HG02884 (cell line): ENCODE data around the gene SEPTIN5.
"Not testable (repeated sequence)": the region's sequence is repeated elsewhere in the genome, so short reads cannot be mapped to it uniquely, and the experiment has no call there.

Experiments
- ATAC-seq: cut with Tn5 transposase; IDR thresholded peaks from one replicate; pipeline ENCODE4 v1.9.1; 2021; ENCODE audit warnings: mild to moderate bottlenecking, moderate library complexity; ENCODE audit not compliant: unreplicated experiment

Gene SEPTIN5

DNA sequence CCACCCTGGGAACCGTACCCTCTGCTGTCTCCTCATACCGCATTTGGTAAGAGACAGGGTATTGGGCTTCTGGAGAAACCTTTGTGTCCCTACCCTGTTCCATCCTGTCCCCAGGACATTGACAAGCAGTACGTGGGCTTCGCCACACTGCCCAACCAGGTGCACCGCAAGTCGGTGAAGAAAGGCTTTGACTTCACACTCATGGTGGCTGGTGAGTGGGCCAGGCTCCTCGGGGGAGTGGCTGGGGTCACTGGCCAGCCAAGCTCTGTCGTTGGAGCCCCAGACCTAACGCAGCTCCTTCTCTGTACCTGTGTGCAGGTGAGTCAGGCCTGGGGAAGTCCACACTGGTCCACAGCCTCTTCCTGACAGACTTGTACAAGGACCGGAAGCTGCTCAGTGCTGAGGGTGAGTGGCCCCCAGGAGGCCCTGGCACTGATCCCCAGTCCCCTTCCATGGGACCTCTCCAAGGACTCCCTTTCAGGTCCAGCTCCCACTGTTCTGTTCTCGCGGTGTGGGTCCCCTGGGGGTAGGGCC, 5.3 kb downstream of the SEPTIN5 start:
- no peak for ATAC-seq

DNA sequence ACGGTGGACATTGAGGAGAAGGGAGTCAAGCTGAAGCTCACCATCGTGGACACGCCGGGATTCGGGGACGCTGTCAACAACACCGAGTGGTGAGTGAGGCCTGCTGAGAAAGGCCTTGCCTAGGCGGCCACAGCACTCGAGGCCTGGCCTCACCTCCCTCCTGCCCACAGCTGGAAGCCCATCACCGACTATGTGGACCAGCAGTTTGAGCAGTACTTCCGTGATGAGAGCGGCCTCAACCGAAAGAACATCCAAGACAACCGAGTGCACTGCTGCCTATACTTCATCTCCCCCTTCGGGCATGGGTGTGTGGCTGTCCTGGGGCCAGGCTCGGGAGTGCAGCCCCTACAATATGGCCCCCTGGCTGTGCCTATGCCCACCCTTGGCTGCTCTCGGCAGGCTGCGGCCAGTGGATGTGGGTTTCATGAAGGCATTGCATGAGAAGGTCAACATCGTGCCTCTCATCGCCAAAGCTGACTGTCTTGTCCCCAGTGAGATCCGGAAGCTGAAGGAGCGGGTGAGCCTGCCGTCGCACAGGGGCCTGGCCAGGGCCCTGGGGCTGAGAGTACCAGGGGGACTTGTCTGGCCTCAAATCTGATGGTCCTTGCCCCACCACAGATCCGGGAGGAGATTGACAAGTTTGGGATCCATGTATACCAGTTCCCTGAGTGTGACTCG, 6.0 kb downstream of the SEPTIN5 start:
- ATAC-seq: no peak

DNA sequence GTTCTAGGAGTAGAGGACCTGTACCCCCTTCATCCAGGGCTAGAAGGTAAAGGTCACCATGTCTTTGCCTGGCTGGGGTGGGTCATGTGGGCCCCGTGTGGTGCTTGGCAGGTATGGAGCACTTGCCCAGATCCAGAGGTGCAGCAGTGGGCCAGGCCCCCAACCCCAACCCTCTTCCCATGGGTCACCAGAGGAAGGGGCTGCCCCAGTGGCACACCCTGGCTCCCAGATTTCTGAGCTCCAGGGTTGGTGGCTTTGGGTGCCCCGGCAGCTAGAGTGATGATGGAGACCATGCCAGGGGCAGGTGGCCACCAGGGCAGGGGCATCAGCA, 6.7 kb downstream of the SEPTIN5 start:
- ATAC-seq: no peak

DNA sequence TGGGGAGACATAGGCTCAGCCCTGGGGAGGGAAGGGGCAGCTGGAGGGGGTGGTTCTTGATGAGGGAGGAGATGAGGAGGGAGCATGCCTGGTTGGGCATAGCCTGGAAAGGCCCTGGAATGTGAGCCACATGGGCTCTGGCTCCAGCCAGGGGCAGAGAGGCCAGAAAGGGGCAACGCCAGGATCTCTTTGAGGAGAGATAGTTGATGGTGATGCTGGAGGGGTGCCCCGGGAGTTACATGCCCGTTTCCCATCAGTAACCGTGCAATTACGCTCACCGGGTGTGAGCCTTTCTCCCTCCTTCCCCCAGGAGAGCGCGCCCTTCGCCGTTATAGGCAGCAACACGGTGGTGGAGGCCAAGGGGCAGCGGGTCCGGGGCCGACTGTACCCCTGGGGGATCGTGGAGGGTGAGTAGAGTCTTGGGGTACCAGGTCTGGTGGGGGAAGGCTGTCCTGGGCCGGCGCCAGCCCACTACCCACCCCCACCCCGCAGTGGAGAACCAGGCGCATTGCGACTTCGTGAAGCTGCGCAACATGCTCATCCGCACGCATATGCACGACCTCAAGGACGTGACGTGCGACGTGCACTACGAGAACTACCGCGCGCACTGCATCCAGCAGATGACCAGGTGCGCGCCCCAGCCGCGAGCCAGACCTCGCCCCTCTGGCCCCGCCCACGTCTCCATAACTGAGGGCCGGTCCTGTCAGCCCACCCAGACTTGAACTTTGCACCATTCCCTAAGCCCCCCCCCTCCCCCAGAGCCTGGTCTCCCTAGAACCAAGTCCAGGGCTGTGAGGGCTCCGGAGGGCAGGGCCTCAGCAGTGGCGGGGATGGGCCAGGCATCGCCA, 7.3 kb downstream of the SEPTIN5 start:
- ATAC-seq: no peak

DNA sequence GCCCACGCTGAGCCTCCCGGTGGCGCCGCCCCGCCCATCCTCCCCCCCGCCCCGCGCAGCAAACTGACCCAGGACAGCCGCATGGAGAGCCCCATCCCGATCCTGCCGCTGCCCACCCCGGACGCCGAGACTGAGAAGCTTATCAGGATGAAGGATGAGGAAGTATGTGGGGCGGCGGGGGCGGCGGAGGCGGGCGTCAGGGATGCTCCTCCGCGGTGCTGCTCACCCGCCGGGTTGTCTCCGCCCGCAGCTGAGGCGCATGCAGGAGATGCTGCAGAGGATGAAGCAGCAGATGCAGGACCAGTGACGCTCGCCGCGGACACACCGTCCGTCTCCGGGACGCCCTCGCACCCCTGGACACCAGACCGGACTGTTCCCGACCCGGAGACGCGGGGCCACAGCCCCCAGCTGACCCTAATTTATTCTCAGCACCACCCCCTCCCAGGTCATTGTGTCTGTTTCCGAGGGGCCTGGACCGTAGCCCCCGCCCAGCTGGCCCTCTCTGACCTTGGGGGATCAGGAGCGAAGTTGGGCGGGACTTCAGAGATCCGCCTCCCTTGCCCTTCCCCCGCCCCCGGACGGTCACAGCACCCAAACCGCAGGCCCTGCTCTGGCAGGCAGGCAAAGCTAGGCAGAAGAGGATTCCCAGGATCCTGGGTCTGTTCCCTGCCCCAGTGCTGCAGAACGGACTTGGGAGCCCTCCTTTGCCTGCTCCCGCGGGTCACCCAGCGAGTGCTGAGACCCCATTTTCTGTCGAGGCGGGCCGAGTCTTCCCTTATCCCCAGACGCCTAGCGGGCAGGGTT, 8.1 kb downstream of the SEPTIN5 start:
- no peak for ATAC-seq

DNA sequence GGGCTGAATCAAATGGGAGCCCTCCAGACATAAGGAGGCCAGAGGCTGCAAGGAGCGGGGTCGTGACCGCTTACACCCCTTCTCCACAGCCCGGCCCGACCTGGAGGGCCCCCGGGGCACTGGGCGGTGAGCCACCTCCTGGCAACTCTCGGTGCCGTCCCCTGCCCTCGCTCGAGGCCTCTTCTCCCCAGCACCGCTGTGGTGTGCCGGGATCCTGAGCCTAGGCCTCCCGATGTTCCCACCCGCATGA, 8.6 kb downstream of the SEPTIN5 start:
- no peak for ATAC-seq

DNA sequence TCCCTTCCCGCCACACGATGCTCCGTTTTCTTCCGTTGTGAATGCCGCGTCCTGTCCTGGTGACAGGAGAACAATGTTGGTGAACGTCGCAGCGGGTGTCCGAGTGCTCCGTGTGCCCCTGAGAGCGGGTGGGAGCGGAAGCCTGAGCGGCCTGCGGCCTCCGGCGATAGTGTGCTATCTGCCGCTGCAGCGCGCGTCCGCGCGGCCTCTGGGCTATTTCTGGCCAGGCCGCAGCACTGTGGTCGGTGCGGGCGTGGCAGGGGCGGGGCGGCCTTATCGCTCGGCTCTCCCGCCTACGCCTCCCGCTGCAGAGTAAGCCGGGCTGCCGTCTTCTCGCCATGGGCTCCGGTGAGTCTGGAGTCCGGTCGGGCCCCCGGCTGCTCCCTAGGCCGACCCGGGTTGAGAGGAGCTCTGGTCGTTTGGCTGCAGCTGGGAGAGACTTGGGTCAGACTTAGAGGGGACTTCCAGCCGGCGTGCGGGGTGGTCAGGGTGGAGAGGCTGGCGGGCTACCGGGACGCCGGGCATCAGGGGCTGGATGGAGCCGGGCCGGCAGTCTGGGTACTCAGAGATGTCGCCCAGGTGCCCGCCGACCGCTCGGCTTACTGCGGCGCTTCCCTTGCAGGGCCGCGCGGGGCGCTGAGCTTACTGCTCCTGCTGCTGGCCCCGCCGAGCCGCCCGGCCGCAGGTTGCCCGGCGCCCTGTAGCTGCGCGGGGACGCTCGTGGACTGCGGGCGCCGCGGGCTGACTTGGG, 9.1 kb downstream of the SEPTIN5 start, which contains the start of gene GP1BB:
TSS of gene GP1BB (plus strand) at position 308 of the 751 bp plus-strand sequence. CDS start at position 339, 31 bp downstream.
- no peak for ATAC-seq

DNA sequence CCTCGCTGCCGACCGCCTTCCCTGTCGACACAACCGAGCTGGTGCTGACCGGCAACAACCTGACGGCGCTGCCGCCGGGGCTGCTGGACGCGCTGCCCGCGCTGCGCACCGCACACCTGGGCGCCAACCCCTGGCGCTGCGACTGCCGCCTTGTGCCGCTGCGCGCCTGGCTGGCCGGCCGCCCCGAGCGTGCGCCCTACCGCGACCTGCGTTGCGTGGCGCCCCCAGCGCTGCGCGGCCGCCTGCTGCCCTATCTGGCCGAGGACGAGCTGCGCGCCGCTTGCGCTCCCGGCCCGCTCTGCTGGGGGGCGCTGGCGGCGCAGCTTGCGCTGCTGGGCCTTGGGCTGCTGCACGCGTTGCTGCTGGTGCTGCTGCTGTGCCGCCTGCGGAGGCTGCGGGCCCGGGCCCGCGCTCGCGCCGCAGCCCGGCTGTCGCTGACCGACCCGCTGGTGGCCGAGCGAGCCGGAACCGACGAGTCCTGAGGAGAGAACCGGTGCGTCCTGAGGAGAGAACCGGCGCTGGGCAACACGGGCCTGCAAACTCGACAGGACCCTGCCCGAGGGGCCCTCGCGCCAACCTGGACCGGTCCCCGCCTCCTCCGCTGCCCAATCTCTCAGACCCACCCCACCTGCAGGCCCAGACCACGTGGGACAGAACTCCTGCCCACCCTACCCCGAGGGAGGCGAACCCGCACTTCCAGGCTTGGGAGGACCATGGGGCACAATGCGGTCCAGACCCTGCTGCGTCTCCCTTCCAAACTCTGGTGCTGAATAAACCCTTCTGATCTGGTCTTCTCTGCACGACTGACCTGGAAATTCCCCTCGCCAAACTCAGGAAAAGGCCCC, 9.9 kb downstream of the SEPTIN5 start:
- no peak for ATAC-seq

DNA sequence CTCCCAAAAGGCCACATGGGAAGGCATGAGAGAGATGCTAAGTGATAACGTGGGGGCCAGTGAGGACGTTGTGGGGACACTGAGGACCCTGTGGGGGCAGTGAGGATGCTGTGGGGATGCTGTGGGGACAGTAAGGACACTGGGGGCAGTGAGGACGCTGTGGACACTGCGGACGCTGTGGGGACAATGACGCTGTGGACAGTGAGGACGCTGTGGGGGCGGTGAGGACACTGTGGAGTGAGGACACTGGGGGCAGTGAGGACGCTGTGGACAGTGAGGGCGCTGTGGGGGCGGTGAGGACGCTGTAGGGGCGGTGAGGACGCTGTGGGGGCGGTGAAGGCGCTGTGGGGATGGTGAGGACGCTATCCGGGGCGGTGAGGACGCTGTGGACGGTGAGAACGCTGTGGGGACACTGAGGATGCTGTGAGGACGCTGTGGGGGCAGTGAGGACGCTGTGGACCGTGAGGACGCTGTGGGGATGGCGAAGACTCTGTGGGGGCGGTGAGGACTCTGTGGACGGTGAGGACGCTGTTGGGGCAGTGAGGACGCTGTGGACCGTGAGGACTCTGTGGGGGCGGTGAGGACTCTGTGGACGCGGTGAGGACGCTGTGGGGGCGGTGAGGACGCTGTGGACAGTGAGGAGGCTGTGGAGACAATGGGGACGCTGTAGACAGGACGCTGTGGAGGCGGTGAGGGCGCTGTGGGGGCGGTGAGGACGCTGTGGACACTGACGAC, 10.8 kb downstream of the SEPTIN5 start:
- ATAC-seq: no peak

DNA sequence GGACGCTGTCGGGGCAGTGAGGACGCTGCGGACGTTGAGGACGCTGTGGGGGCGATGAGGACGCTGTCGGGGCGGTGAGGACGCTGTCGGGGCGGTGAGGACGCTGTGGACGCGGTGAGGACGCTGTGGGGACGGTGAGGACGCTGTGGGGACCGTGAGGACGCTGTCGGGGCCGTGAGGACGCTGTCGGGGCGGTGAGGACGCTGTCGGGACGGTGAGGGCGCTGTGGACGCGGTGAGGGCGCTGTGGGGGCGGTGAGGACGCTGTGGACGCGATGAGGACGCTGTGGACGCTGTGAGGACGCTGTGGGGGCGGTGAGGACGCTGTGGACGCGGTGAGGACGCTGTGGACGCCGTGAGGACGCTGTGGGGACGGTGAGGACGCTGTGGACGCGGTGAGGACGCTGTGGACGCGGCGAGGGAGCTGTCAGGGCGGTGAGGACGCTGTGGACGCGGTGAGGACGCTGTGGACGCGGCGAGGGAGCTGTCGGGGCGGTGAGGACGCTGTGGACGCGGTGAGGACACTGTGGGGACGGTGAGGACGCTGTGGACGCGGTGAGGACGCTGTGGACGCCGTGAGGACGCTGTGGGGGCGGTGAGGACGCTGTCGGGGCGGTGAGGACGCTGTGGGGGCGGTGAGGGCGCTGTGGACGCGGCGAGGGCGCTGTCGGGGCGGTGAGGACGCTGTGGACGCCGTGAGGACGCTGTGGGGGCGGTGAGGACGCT, 11.9 kb downstream of the SEPTIN5 start:
- ATAC-seq: not testable (repeated sequence)

DNA sequence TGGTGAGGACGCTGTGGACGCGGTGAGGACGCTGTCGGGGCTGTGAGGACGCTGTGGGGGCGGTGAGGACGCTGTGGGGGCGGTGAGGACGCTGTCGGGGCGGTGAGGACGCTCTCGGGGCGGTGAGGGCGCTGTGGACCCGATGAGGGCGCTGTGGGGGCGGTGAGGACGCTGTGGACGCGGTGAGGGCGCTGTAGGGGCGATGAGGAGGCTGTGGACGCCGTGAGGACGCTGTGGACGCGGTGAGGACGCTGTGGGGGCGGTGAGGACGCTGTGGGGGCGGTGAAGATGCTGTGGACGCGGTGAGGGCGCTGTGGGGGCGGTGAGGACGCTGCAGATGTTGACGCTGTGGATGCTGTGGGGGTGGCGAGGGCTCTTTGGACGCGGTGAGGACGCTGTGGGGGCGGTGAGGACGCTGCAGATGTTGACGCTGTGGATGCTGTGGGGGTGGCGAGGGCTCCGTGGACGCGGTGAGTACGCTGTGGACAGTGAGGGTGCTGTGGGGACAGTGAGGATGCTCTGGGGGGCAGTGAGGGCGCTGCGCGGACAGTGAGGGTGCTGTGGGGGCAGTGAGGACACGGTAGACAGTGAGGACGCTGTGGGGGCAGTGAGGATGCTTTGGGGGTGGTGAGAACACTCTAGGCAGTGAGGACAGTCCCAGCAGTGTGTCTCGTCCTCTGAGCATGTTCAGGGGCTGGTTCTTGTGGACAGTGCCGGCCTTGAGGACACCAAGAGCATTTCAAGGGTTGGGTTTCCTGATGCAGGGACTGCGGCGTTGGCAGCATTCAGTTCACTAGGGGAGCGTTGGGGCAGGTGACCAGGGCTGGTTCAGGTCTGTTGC, 13.2 kb downstream of the SEPTIN5 start:
- ATAC-seq: no peak

DNA sequence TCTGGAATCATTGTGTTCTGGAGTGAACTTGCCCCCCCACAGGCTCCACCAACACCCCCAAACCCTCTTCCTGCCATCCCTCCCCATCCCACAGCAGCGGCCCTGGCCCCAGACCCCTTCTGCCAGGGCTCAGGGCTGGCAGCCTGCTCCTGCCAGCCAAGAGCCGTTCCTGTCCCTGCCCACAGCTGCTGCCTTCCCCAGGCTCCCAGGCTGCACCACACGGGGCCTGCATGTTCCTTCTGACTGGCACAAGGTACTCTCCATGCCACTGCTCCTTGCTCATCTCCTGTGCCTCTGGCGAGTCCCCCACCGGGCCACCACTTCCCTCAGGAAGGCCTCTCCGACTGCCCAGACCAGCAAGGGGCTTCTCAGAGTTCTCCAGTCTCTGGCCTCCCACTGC, 14.0 kb downstream of the SEPTIN5 start:
- no peak for ATAC-seq

DNA sequence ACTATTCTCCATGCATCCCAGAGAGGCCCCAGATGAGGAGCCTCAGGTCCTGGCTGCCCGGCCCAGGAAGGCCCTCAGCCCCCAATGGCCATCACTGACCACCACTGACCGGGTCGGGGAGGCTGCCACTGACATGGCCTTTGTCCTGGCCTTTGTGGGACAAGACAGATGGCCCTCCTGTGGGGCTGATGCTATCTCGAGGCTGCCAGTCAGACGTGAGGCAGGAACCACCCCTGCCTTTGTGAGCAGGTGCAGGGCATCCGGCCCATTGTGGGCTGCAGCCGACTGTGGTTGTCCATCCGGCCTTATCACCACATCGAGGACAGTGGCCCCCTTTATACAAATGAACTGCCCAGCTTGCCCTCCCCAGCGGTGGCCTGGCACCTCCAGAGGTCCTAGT, 14.5 kb downstream of the SEPTIN5 start:
- ATAC-seq: no peak

DNA sequence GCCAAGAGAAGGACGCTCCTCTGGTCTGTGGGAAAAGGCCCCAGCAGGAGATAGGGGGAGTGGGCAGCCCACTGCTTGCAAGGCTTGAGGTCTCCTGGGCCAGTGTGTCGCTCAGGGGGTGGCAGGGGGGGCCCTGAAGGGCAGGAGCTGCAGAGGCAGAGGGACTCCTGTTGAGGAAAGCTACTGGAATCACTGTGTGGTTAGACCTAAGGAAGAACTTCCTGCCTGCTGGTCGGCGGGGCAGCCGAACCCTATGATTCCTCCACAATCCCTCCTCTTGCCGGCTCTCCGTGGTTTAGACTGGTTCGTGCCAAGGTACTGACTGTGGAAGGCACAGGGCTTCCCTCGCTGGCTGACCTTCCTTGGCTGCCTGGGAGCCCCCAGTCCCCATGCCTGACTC, 15.2 kb downstream of the SEPTIN5 start:
- ATAC-seq: no peak

DNA sequence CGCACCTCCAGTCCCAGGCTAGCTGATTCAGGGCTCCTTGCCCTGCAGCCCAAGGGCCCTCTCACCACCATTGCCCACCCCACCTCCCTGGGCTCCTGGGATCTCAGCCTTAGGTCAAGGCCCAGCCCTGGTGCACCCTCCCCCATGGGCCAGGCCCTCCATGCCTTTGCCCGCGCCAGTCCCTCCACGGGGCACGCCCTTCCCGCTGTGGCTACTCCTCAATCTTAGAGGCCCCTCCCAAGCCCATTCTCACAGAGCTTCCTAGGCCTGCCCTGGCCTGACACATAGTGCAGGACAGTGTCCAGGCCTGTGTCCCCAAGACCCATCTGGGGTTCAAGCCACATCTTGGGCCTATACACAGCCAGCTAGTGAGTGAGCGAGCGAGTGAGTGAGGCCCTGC, 15.9 kb downstream of the SEPTIN5 start:
- no peak for ATAC-seq

DNA sequence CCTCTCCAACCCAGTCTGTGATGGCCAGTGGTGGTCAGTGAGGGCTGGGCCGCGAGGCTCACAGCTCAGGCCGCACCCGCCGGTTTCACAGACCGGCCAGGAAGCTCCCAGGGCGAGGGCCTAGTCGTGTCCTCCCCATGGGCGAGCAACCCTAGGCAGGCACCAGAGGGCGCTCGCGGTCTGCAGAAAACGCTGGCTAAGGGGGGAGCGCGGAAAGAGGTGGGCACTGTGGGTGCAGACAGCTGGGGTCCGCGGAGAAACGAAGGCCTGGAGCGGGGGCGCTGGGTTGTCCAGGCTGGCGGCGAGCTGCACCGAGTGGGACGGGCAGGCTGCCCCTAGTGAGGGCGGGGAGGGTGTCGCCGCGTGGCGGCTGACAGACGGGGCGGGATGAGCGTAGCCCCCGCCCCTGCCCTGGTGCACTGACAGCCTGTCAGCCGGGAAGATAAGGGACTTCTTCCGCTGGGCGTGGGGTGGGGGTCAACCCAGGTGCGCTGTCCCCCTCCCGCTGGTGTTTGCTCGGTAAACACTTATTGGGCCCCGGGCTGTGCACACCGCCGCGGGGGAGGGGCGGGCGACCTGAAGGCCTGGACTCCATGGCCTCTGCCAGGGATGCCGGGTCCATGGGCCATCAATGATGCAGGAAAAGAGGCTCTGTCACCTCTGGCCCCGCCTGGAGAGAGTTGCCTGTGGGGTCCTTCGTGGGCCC, 16.5 kb downstream of the SEPTIN5 start:
- ATAC-seq: no peak
